Mesendoderm (in vitro differentiated cells): Measurements from ENCODE around the gene AKR7A2. TPM values are rescaled to one million over a fixed set of nuclear protein-coding genes. Genes with fewer than 3 reads are reported as not detected.

Experiments used
- DNase-seq: peaks from one replicate; pipeline ENCODE4 v3.0.0; 2013
- H2AK5ac ChIP-seq: 2 replicates; pipeline ENCODE4 v1.6.1; 2013; ENCODE audit warnings: low read length, inconsistent platforms
- H2BK120ac ChIP-seq: 2 replicates; pipeline ENCODE4 v1.6.1; 2013; ENCODE audit warnings: low read depth, mild to moderate bottlenecking, low read length, moderate library complexity, mixed read lengths
- H2BK15ac ChIP-seq: replicated peaks from 2 replicates; pipeline ENCODE4 v1.6.1; 2013; ENCODE audit warnings: low read depth, mild to moderate bottlenecking, moderate library complexity
- H2BK5ac ChIP-seq: 2 replicates; pipeline ENCODE4 v1.6.1; 2013; ENCODE audit warnings: low read length, inconsistent platforms
- H3K18ac ChIP-seq: 2 replicates; pipeline ENCODE4 v1.6.1; 2013; ENCODE audit warnings: mild to moderate bottlenecking, low read length, mixed read lengths
- H3K23ac ChIP-seq: one replicate; pipeline ENCODE4 v1.6.1; 2013; ENCODE audit warnings: low read length
- H3K27ac ChIP-seq: 2 replicates; pipeline ENCODE4 v1.5.1; 2013; ENCODE audit warnings: low read depth, mild to moderate bottlenecking, inconsistent platforms, low read length, moderate library complexity
- H3K27me3 ChIP-seq: 2 replicates; pipeline ENCODE4 v1.6.1; 2013; ENCODE audit warnings: low read length, control low read depth, mild to moderate bottlenecking, inconsistent platforms; ENCODE audit not compliant: insufficient read depth, poor library complexity
- H3K36me3 ChIP-seq: 2 replicates; pipeline ENCODE4 v1.6.1; 2013; ENCODE audit warnings: low read length, inconsistent platforms; ENCODE audit not compliant: control insufficient read depth, insufficient read depth
- H3K4ac ChIP-seq: one replicate; pipeline ENCODE4 v1.6.1; 2013; ENCODE audit warnings: low read depth, mild to moderate bottlenecking, low read length, moderate library complexity
- H3K4me1 ChIP-seq: 2 replicates; pipeline ENCODE4 v1.6.1; 2013; ENCODE audit warnings: low read depth, low read length, inconsistent platforms; ENCODE audit not compliant: control insufficient read depth
- H3K4me2 ChIP-seq: 2 replicates; pipeline ENCODE4 v1.6.1; 2013; ENCODE audit warnings: low read length
- H3K4me3 ChIP-seq: 2 replicates; pipeline ENCODE4 v1.5.1; 2013; ENCODE audit warnings: mild to moderate bottlenecking, low read length
- H3K56ac ChIP-seq: one replicate; pipeline ENCODE4 v1.6.1; 2013; ENCODE audit warnings: low read length
- H3K79me1 ChIP-seq: 2 replicates; pipeline ENCODE4 v1.6.1; 2013; ENCODE audit warnings: low read length, inconsistent platforms
- H3K79me2 ChIP-seq: 2 replicates; pipeline ENCODE4 v1.6.1; 2013; ENCODE audit warnings: mild to moderate bottlenecking, low read length; ENCODE audit not compliant: control insufficient read depth, insufficient read depth
- H3K9ac ChIP-seq: 2 replicates; pipeline ENCODE4 v1.6.1; 2013; ENCODE audit warnings: low read length, inconsistent platforms
- H4K5ac ChIP-seq: one replicate; pipeline ENCODE4 v1.6.1; 2013; ENCODE audit warnings: low read length
- H4K8ac ChIP-seq: one replicate; pipeline ENCODE4 v1.6.1; 2013; ENCODE audit warnings: low read depth, mild to moderate bottlenecking, control low read depth, low read length, moderate library complexity
- small RNA-seq: library from polyadenylated mRNA; stranded (forward); fragments of <200 nt; extraction: miRNeasy Mini kit (QIAGEN cat#:217004); gene quantifications from one replicate; pipeline ENCODE3, GENCODE V24; 2013; ENCODE audit not compliant: insufficient read depth

AKR7A2 gene

GRCh38 chr1:19254416-19254815, 57.5 kb downstream of the AKR7A2 start:
- H3K4ac ChIP-seq: no peak overlapping the region
- H4K8ac ChIP-seq: no peak overlapping the region
- H3K79me1 ChIP-seq: peaks cover 22% of the 10 kb centered on the region
- H3K9ac ChIP-seq: no peak overlapping the region
- H3K27me3 ChIP-seq: no peaks in the 10 kb centered on the region
- H4K5ac ChIP-seq: no peak overlapping the region
- no peak overlapping the region for H2AK5ac ChIP-seq
- no peak overlapping the region for H3K18ac ChIP-seq
- no peak overlapping the region for H2BK15ac ChIP-seq
- peaks cover 10% of the 10 kb centered on the region for H3K36me3 ChIP-seq
- H3K4me3 ChIP-seq: no peak overlapping the region
- H3K56ac ChIP-seq: no peak overlapping the region
- H3K79me2 ChIP-seq: peaks cover 59% of the 10 kb centered on the region
- H3K23ac ChIP-seq: no peak overlapping the region
- no peak overlapping the region for H3K27ac ChIP-seq
- H3K4me1 ChIP-seq: peaks cover 6% of the 10 kb centered on the region
- H2BK120ac ChIP-seq: no peak overlapping the region
- H3K4me2 ChIP-seq: no peak overlapping the region
- peak; percentile 33 for DNase-seq
- H2BK5ac ChIP-seq: no peak overlapping the region

Small RNAs within 50 kb of the gene (small RNA-seq; reads per million reads assigned to genes)
- not detected for gene RNU6-1099P
